T-helper 2 cell treated with Interferon-gamma antibody and Interleukin-4, amounts not matched to agents 100 ng/mL and 5 ng/mL, for 36 hours (primary cell): Measurements from ENCODE around the gene PSME3IP1. TPM values are rescaled to one million over a fixed set of nuclear protein-coding genes. Genes with fewer than 3 reads are reported as not detected.
"Not testable (repeated sequence)": the region's sequence is repeated elsewhere in the genome, so short reads cannot be mapped to it uniquely, and the experiment has no call there.

Experiments used
- intact Hi-C: fragments of 100-400 bp; cut with micrococcal nuclease; formaldehyde crosslinking; loops from one replicate; pipeline ENCODE4 v1.15.1; 2023
- total RNA-seq: library from RNA; stranded (reverse); gene quantifications from 2 replicates; pipeline ENCODE4 v1.2.3, GENCODE V29; 2022

PSME3IP1 gene
- total RNA-seq = 123 and 125 TPM in 2 replicates

DNA sequence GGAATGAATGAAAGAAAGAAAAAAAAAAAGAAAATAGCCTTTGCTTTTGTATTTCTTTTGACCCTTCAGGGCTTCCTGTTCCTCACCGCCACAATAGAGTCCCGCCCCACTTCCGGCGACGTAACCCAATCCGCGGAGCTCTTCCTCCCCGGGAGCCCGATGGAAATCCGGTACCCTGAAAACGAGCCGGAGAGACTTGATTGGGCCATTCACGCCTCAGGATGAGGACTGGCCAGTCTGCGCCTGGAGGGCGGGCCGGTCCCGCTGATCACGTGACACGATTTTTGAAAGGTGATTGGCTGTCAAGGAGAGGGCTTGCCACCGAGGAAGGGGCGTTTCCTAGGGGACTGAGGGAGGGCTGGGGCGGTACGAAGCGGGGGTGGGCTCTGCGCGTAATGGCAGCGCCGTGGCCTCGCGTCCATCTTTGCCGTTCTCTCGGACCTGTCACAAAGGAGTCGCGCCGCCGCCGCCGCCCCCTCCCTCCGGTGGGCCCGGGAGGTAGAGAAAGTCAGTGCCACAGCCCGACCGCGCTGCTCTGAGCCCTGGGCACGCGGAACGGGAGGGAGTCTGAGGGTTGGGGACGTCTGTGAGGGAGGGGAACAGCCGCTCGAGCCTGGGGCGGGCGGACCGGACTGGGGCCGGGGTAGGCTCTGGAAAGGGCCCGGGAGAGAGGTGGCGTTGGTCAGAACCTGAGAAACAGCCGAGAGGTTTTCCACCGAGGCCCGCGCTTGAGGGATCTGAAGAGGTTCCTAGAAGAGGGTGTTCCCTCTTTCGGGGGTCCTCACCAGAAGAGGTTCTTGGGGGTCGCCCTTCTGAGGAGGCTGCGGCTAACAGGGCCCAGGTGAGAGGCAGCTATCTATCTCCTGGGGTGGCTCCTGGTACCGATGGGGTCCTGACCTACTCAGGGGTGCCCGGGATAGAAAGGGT, at the start of gene PSME3IP1, which contains the start of gene RSPRY1:
PSME3IP1 (minus strand) TSS at position 95 of the 927 bp plus-strand sequence. CDS start 12,185 bp downstream, outside the sequence.
RSPRY1 (plus strand) TSS at position 385 of the 927 bp plus-strand sequence. CDS start 18,330 bp downstream, outside the sequence.
- intact Hi-C loops = loop anchor here (1.0 to 5.0 kb wide), 5 partner anchors 58 to 253 kb away; partner anchors contain the start of gene HERPUD1

GRCh38 chr16:57235128-57236021, 49.5 kb upstream of the PSME3IP1 start:
- intact Hi-C loops = no loop called here

- intact Hi-C loops = no loop called here
Measured at GRCh38 chr16:57234707-57235092, 48.9 kb upstream of the PSME3IP1 start.

- intact Hi-C loops = no loop called here
Measured at GRCh38 chr16:57233944-57234706, 48.3 kb upstream of the PSME3IP1 start.

GRCh38 chr16:57231821-57232350, 46.0 kb upstream of the PSME3IP1 start:
- intact Hi-C loops = no loop called here

- intact Hi-C loops = no loop called here
Measured at GRCh38 chr16:57229079-57229478, 43.2 kb upstream of the PSME3IP1 start.

- intact Hi-C loops = no loop called here
Measured at GRCh38 chr16:57226701-57227621, 41.1 kb upstream of the PSME3IP1 start.

DNA sequence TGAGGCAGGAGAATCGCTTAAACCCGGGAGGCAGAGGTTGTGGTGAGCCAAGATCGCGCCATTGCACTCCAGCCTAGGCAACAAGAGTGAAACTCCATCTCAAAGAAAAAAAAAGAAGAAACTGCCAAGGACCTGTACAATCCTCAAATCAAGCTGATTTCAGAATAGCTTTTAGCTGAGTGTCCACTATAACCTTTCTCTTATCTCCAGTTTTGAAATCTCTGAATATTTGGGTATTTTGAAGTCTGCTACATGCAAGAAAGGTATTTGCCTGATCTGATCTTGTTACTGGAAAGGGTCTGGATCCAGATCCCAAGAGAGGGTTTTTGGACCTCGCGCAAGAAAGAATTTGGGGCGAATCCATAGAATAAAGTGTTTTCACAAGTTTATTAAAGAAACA, 40.1 kb upstream of the PSME3IP1 start:
- intact Hi-C loops = no loop called here

DNA sequence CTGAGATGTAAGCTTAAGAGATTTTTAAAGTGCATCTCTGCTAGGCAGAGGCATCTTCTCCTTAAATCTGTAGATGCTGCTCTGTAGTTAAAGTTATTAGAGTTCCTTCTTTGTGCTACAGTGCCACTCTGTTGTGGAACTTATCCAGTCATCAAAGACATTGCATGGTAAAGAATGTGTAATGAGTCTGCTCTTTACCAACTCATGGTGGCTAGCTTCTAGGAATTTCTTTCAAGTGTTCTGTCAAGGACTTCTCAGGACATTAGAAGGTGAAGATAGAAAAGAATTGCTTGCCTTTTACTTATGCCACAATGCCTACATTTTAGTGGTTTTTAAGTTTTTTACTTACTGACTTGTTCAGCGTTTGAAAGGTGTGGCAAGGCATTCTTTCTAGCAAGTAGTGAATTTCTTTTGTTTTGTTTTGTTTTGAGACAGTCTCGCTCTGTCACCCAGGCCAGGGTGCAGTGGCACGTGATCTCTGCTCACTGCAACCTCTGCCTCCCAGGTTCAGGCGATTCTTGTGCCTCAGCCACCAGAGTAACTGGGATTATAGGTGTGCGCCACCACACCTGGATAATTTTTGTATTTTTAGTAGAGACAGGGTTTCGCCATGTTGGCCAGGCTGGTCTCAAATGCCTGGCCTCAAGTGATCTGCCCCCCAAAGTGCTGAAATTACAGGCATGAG, 39.0 kb upstream of the PSME3IP1 start:
- intact Hi-C loops = no loop called here

GRCh38 chr16:57223057-57223456, 37.2 kb upstream of the PSME3IP1 start:
- intact Hi-C loops = no loop called here

DNA sequence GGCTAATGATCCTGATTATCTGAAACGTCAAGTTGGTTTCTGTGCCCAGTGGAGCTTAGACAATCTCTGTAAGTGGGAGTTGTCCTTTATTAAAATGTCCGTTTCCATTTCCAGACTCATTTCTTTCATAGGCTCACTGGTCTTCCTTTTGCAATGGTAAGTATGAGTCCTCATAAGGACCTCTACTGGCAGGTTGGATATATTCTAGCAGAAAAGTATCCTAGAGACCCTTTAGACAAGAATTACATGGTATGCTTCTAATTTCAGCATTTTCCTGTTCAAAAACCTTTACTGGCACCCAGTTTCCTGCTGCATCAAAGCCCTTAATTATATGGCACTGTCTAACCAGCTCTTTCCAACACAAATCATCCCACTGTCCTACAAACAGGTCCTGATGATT, 31.1 kb upstream of the PSME3IP1 start:
- intact Hi-C loops = no loop called here

DNA sequence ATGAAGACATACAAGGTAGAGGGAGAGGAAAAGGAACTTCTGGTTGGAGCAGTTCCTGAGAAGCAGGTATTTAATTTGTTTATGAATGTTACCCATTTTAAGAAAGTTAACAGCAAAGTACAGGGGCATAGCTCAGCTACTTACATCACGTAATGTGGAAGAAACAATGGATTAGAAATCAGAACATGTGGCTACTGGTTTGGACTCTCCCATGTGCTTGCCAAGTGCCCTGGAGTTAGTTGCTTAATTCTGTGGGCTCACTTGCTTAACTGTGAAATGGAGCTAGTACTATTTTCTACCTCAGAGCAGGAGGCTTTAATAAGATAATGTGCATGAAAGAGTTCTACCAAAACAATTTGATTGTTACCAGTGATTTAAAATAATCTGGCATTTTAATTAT, 27.6 kb upstream of the PSME3IP1 start:
- intact Hi-C loops = no loop called here

GRCh38 chr16:57209780-57210179, 23.9 kb upstream of the PSME3IP1 start:
- intact Hi-C loops = no loop called here

GRCh38 chr16:57208926-57209325, 23.1 kb upstream of the PSME3IP1 start:
- intact Hi-C loops = no loop called here

- intact Hi-C loops = no loop called here
Measured at GRCh38 chr16:57204675-57205074, 18.8 kb upstream of the PSME3IP1 start.

GRCh38 chr16:57203451-57203850, 17.6 kb upstream of the PSME3IP1 start:
- intact Hi-C loops = no loop called here

DNA sequence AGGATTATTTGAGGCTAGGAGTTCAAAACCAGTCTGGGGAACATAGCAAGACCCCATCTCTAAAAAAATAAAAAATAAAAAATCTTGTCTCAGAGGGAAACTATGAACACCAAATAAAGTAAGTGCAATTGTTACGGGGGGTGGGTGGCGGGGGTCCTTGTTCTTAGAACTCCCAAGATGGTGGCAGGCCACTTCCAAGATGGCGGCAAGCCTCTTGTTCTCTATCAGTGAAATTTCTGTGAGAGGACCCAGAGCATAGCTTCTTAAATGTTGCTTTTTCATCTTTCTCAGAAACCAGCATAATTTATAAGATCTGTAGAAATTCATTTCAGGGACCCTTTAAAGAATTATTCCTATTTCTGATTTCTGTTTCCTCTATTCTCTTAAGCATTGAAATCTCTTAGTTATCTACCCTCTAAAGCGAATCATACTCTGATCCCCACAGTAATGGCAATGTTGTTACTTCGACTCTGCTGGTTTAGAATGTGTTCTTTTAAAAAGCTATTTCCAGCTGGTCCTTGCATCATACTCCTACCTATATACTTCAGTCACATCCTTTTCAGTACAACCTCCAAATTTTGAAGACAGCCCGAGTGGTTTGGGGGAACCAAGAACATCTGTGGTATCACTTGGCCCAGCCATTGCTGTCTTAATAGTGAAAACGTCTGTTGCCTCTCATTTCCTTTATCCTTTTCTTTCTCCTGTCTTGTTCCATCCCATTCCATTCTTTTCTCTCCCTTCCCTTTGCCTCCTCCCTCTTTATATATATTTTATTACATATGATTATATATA, 16.5 kb upstream of the PSME3IP1 start:
- intact Hi-C loops = no loop called here

DNA sequence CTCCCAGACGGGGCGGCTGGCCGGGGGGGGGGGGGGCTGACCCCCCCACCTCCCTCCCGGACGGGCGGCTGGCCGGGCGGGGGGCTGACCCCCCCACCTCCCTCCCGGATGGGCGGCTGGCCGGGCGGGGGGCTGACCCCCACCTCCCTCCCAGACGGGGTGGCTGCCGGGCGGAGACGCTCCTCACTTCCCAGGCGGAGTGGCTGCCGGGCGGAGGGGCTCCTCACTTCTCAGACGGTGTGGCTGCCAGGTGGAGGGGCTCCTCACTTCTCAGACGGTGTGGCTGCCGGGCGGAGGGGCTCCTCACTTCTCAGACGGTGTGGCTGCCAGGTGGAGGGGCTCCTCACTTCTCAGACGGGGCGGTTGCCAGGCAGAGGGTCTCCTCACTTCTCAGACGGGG, 15.1 kb upstream of the PSME3IP1 start:
- intact Hi-C loops = not testable (repeated sequence)
